GM13976 (cell line): ENCODE results near the gene PLCB1.

Source experiments
- DNase-seq: peaks from one replicate; pipeline ENCODE4 v3.0.0; 2012; ENCODE audit warnings: low spot score
- in situ Hi-C: fragments of 300-500 bp; cut with MboI; formaldehyde crosslinking; loops from one replicate; pipeline ENCODE4 v1.12.0; 2022; ENCODE audit warnings: low sequenced_read_pairs, mixed read lengths, inconsistent platforms; ENCODE audit not compliant: unreplicated experiment
- TF ChIP-seq, protein P1 (sequence below): IDR thresholded peaks from 2 replicates; pipeline ENCODE4 v1.5.1; 2012; ENCODE audit warnings: borderline replicate concordance, mild to moderate bottlenecking; ENCODE audit not compliant: insufficient read depth; ENCODE audit errors: extremely low read depth, missing control alignments, control extremely low read depth

PLCB1 gene

DNA sequence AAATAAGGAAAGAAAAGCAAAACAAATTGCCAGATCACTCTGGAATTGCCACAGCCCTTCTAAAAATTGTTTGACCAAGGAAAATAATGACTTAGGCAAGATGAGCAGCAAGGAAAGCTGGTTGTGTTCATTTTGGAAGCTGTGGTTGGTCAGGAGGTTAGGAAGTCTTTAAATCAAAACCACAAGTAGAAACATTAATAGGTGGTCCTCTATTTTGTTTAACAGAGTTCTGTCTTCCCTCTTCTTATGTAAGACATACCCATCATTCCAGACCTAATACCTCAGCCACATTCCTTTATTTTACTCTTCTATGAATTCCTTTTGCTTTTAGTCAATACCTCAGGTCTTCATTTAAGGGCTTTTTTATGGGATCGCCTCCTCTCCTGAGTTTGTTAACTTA is 514.6 kb downstream of the PLCB1 start:
- DNase-seq, result no peak
- TF ChIP-seq, protein P1, sequence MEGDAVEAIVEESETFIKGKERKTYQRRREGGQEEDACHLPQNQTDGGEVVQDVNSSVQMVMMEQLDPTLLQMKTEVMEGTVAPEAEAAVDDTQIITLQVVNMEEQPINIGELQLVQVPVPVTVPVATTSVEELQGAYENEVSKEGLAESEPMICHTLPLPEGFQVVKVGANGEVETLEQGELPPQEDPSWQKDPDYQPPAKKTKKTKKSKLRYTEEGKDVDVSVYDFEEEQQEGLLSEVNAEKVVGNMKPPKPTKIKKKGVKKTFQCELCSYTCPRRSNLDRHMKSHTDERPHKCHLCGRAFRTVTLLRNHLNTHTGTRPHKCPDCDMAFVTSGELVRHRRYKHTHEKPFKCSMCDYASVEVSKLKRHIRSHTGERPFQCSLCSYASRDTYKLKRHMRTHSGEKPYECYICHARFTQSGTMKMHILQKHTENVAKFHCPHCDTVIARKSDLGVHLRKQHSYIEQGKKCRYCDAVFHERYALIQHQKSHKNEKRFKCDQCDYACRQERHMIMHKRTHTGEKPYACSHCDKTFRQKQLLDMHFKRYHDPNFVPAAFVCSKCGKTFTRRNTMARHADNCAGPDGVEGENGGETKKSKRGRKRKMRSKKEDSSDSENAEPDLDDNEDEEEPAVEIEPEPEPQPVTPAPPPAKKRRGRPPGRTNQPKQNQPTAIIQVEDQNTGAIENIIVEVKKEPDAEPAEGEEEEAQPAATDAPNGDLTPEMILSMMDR, result no peak
- in situ Hi-C loops, result no loop called here

DNA sequence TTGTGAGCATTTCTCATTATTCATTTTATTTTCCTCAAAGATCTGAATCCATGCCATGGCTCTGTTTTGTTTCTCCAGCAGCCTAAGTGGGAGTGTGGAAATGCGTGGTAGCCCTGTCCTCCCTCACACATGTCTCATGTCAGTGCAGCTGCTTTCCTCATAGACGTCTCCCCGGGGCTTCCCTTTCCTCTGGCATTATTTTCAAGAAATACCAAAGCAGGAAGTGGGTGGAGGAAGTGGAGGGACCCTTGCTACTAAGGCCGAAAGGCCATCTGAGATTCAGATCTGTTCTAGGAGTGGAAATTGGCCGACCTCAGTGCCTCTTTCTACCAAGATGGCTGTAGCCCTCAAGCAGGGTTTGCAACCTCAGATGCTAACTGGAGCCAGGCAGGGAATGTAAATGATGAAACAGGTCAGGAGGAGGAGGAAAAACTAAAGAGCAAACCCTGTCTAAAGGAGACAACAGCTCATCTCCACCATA is 515.9 kb downstream of the PLCB1 start:
- no peak for DNase-seq
- in situ Hi-C loops, result no loop called here
- TF ChIP-seq, protein P1, result no peak

- no peak for DNase-seq
- in situ Hi-C loops, result no loop called here
- TF ChIP-seq, protein P1, result no peak
Measured at GRCh38 chr20:8648466-8648865, 516.4 kb downstream of the PLCB1 start.

DNA sequence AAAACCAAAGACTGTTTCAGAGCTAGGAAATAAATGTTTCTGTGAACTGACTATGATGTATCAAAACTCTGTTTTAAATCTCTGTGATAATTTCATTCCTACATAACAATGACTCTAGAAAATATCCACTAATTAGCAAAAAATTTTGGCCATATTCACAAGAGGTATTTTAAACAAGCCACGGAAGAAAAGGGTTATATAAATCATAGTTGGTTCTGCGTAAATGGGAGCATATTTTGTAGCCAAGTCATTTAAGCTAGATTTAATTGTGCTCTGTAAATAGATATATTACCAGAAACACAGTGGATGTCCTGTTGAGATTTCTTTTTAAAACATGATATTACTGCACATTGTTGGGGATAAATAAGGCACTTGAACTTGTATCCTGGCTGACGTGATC is 520.3 kb downstream of the PLCB1 start:
- TF ChIP-seq, protein P1, result no peak
- in situ Hi-C loops, result no loop called here
- no peak for DNase-seq

DNA sequence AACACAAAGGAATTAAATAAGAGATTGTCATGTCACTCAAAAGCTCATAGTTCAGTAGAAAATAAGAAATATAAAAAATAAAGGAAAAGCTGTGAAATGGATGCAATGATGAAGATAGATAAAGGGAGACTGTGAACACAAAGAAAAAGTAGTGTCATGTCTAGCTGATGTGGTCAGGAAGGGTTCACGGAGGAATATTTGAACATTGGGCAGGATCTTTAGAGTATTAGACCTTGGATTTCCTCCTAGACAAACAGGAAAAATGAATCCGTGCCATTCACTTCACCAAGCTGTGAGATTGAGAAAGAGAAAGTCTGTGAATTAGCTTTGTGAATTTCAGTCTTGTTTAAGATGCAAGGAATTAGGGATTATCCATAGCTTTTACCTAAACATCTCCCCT is 522.4 kb downstream of the PLCB1 start:
- in situ Hi-C loops, result no loop called here
- no peak for DNase-seq
- TF ChIP-seq, protein P1, result no peak

- in situ Hi-C loops, result no loop called here
- DNase-seq, result no peak
- TF ChIP-seq, protein P1, result no peak
Measured at GRCh38 chr20:8656335-8656734, 524.3 kb downstream of the PLCB1 start.

DNA sequence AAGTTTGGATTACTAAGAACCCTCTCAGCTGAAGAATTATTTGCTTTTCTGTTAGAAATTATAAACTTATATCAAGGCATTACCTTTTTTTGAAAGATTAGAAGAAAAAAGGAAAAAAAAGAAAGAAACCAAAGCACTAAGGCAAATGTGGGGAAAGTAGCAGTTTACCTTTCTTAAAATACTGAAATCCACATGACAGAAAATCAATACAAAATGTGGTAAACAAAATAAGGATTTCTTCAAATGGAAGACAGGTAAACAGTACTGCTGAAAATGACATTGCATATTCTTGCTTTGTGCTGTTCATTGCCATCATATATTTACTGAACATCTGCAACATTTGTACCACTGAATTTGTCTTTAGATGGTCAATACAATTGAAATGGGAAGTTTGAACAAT is 525.6 kb downstream of the PLCB1 start:
- TF ChIP-seq, protein P1, result no peak
- in situ Hi-C loops, result no loop called here
- no peak for DNase-seq
